K562 (cell line): Measurements from ENCODE around the gene LRRC26. TPM values are rescaled to one million over a fixed set of nuclear protein-coding genes. Genes with fewer than 3 reads are reported as not detected.

Experiments
- DIDO1 ChIP-seq: fragments of 450-650 bp; IDR thresholded peaks from 2 replicates; pipeline ENCODE4 v1.6.1; 2016; ENCODE audit warnings: low read depth, missing biosample characterization, missing genetic modification characterization
- E2F3 ChIP-seq: fragments of 250-450 bp; sonication (Bioruptor Pico); IDR thresholded peaks from 2 replicates; pipeline ENCODE4 v1.4.0; 2020; ENCODE audit warnings: mild to moderate bottlenecking
- EHMT2 ChIP-seq: fragments of 450-650 bp; IDR thresholded peaks from 2 replicates; pipeline ENCODE4 v1.6.1; 2018; ENCODE audit warnings: antibody characterized with exemption
- ETV6 ChIP-seq, 3 experiments: fragments of 150-350 bp in 1 of 3; sonication (generic) in 1 of 3; formaldehyde crosslinking in 1 of 3; IDR thresholded peaks; 2 replicates each; pipeline versions ENCODE4 v1.6.1 to v1.8.0; 2014 to 2022; ENCODE audit warnings: borderline replicate concordance in 2 of 3, low read depth in 2 of 3, antibody characterized with exemption in 1 of 3, low read length in 1 of 3, mild to moderate bottlenecking in 1 of 3, missing genetic modification reagents in 1 of 3
- FOXA3 ChIP-seq, 2 experiments: fragments of 450-650 bp in 1 of 2; sonication (generic) in 1 of 2; formaldehyde crosslinking; IDR thresholded peaks in 1 of 2; conservative IDR thresholded peaks in 1 of 2; 2 replicates each; pipeline versions ENCODE4 v1.4.0 to v1.8.0; 2020 to 2022; ENCODE audit warnings: mild to moderate bottlenecking in 2 of 2, missing genetic modification reagents in 1 of 2
- GABPB1 ChIP-seq: sonication (generic); formaldehyde crosslinking; IDR thresholded peaks from 2 replicates; pipeline ENCODE4 v1.8.0; 2022; ENCODE audit warnings: mild to moderate bottlenecking, missing genetic modification reagents
- HLTF ChIP-seq: fragments of 450-650 bp; IDR thresholded peaks from 2 replicates; pipeline ENCODE4 v1.6.1; 2016
- NONO ChIP-seq, 2 experiments: fragments of 200-400 bp in 1 of 2; fragments of 450-650 bp in 1 of 2; formaldehyde crosslinking in 1 of 2; IDR thresholded peaks; 2 replicates each; pipeline ENCODE4 v1.6.1; 2017; ENCODE audit warnings: low read depth in 2 of 2, mild to moderate bottlenecking in 2 of 2, moderate library complexity in 2 of 2, low read length in 1 of 2
- TAF1 ChIP-seq: IDR thresholded peaks from 2 replicates; pipeline ENCODE4 v1.6.1; 2011; ENCODE audit warnings: mild to moderate bottlenecking, low read length, moderate library complexity; ENCODE audit not compliant: insufficient read depth, control insufficient read depth, severe bottlenecking; ENCODE audit errors: extremely low read depth
- TARDBP ChIP-seq: fragments of 450-650 bp; IDR thresholded peaks from 2 replicates; pipeline ENCODE4 v1.6.1; 2016
- TCFL5 ChIP-seq: fragments of 250-450 bp; sonication (Bioruptor Pico); conservative IDR thresholded peaks from 2 replicates; pipeline ENCODE4 v1.6.1; 2021; ENCODE audit warnings: mild to moderate bottlenecking, moderate library complexity, matching md5 sums
- ZNF184 ChIP-seq: sonication (generic); formaldehyde crosslinking; IDR thresholded peaks from 2 replicates; pipeline ENCODE4 v1.5.0; 2020; ENCODE audit warnings: missing genetic modification reagents
- ZNF23 ChIP-seq: fragments of 250-450 bp; sonication (Bioruptor Pico); IDR thresholded peaks from 2 replicates; pipeline ENCODE4 v1.4.0; 2020; ENCODE audit warnings: mild to moderate bottlenecking
- ZNF384 ChIP-seq: IDR thresholded peaks from 2 replicates; pipeline ENCODE4 v1.6.1; 2012; ENCODE audit warnings: low read depth, low read length, improper control_type of control experiment
- polyA plus RNA-seq, 8 experiments: library from polyadenylated mRNA; depleted of rRNA in 4 of 8; stranded (reverse) in 5 of 8; unstranded in 3 of 8; fragments of >200 nt; fragmentation: Nextera tagmentation in 2 of 8; fragmentation: Illumina TruSeq in 1 of 8; extraction: Ambion mirVana in 2 of 8; extraction: Trizol in 1 of 8; gene quantifications; 2 replicates each; pipeline versions ENCODE4 v1.2.1 to v1.2.3, GENCODE V29; 2011 to 2014; ENCODE audit warnings: inconsistent platforms in 1 of 8, missing spikeins in 1 of 8
- total RNA-seq, 7 experiments: library from RNA; depleted of rRNA in 6 of 7; stranded (reverse); fragments of >200 nt in 6 of 7; fragmentation: Illumina TruSeq in 2 of 7; extraction: Trizol in 2 of 7; gene quantifications; 2 replicates each; pipeline versions ENCODE4 v1.2.1 to v1.2.3, GENCODE V29; 2011 to 2021; ENCODE audit warnings: low replicate concordance in 1 of 7
- TF ChIP-seq, protein P1 (sequence below): sonication (generic); formaldehyde crosslinking; IDR thresholded peaks from 2 replicates; pipeline ENCODE4 v1.9.0; 2022; ENCODE audit warnings: mild to moderate bottlenecking, missing genetic modification reagents
- TF ChIP-seq, protein P2 (sequence below), 2 experiments: IDR thresholded peaks in 1 of 2; conservative IDR thresholded peaks in 1 of 2; 2 replicates each; pipeline ENCODE4 v1.6.1; 2016; ENCODE audit warnings: low read depth in 2 of 2, mild to moderate bottlenecking in 1 of 2, missing compliant biosample characterization in 1 of 2, missing genetic modification characterization in 1 of 2, moderate library complexity in 1 of 2

The LRRC26 gene
- total and polyA plus RNA-seq, 9 of the 15 experiments (the other 6 are each of a cell fraction or from before 2014, with no cell fraction given): not detected

DNA sequence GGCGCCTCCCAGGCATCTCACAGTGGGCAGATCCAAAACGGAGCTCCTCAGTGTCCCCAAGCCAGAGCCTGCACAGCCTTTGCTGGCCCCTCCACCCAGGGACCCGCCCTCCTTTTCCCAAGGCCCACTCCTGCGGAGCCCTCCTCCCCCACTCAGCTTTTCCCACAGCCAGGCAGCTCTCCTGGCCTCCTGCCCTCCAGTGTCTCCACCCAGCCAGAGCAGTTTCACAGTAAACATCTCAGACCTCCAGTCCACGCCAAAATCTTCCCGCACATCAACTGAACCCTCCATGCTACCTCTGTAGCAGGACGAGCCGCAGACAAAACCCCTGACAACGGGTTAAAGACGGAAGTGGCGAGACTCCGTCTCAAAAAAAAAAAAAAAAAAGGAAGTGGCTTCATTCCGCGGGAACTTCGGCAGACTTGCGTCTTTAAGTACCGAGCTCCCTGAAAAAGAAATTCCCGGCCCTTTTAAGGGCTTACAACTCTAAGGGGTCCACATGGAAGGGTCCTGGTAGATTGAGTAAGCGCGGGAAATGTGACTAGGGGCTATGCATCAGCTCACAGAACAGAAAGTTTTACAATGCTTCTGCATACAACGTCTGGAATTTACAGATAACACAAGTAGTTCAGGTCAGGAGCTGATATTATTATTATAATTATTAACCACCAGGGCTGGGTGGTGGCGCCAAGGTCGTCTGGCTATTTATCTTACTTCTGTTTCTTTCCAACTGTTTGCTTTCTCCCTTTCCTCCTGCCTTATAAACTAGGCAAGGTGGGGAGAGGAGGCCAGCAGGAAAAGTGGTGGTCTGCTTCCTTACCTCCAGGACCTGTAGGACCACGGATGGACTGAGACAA lies 42.3 kb downstream of the LRRC26 start (continued):
- no peak for TF ChIP-seq DIDO1
- no peak for TF ChIP-seq EHMT2
- TF ChIP-seq ETV6 (IDR thresholded peaks at IDR 0.05; ENCODE audit: borderline replicate concordance in 1 of 2, low read depth in 2 of 2, low read length in 1 of 2): peak in 1 of 2 experiments; percentile 72; a peak in 1 of 4 replicates
- no peak for TF ChIP-seq ETV6 (CRISPR knock-in tag; IDR thresholded peaks at IDR 0.05; ENCODE audit: borderline replicate concordance)
- no peak for TF ChIP-seq FOXA3 (CRISPR knock-in tag; conservative IDR thresholded peaks at IDR 0.05 in 1 of 2, IDR thresholded peaks at IDR 0.05 in 1 of 2)
- no peak for TF ChIP-seq TARDBP
- no peak for TF ChIP-seq ZNF23
- TF ChIP-seq TAF1: peak; percentile 51
- TF ChIP-seq, protein P1, sequence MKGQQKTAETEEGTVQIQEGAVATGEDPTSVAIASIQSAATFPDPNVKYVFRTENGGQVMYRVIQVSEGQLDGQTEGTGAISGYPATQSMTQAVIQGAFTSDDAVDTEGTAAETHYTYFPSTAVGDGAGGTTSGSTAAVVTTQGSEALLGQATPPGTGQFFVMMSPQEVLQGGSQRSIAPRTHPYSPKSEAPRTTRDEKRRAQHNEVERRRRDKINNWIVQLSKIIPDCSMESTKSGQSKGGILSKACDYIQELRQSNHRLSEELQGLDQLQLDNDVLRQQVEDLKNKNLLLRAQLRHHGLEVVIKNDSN (CRISPR knock-in tag): no peak
- TF ChIP-seq ZNF384: peak; percentile 99
- TF ChIP-seq ZNF184 (CRISPR knock-in tag): no peak
- TF ChIP-seq, protein P2, sequence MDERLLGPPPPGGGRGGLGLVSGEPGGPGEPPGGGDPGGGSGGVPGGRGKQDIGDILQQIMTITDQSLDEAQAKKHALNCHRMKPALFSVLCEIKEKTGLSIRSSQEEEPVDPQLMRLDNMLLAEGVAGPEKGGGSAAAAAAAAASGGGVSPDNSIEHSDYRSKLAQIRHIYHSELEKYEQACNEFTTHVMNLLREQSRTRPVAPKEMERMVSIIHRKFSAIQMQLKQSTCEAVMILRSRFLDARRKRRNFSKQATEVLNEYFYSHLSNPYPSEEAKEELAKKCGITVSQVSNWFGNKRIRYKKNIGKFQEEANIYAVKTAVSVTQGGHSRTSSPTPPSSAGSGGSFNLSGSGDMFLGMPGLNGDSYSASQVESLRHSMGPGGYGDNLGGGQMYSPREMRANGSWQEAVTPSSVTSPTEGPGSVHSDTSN (CRISPR knock-in tag; IDR thresholded peaks at IDR 0.05; ENCODE audit: low read depth): no peak
- TF ChIP-seq, protein P2 (tag; conservative IDR thresholded peaks at IDR 0.05; ENCODE audit: low read depth): no peak
- no peak for TF ChIP-seq E2F3 (CRISPR knock-in tag)
- no peak for TF ChIP-seq NONO (IDR thresholded peaks at IDR 0.05; ENCODE audit: low read depth in 2 of 2, low read length in 1 of 2)
- no peak; the same call in 1 of the 2 replicates for TF ChIP-seq GABPB1 (CRISPR knock-in tag)
- no peak for TF ChIP-seq HLTF
- no peak for TF ChIP-seq TCFL5
